PC-9 (cell line): ENCODE results near the gene ARHGAP42.
A peak's percentile ranks its signal among the peaks of the same experiment; 100 is the strongest.

ENCODE experiments used
- CTCF ChIP-seq: fragments of 200-600 bp; sonication (generic); conservative IDR thresholded peaks from 2 replicates; pipeline ENCODE4 v1.6.1; 2017; ENCODE audit warnings: mixed run types, antibody characterized with exemption, mild to moderate bottlenecking, moderate library complexity
- EZH2 ChIP-seq: fragments of 200-600 bp; sonication (generic); IDR thresholded peaks from 2 replicates; pipeline ENCODE4 v1.8.0; 2017; ENCODE audit warnings: antibody characterized with exemption, low read depth

GRCh38 chr11:100753172-100753543 is 66.1 kb downstream of the ARHGAP42 start:
- TF ChIP-seq CTCF, result peak; percentile 13; the same call in 1 of the 2 replicates
- no peak for TF ChIP-seq EZH2
